IMR-90 (cell line): ENCODE results near the gene NPY2R. TPM values are rescaled to one million over a fixed set of nuclear protein-coding genes. Genes with fewer than 3 reads are reported as not detected.
A peak's percentile ranks its signal among the peaks of the same experiment; 100 is the strongest.

Source experiments
- ATAC-seq: fragments of 200-7000 bp; cut with Tn5 transposase; 2 replicates; pipeline ENCODE4 v1.9.1; 2020; ENCODE audit warnings: low read depth, mild to moderate bottlenecking, moderate library complexity
- BruUV-seq: library from RNA; stranded (reverse); fragments of 400-500 nt; replicated peaks from 2 replicates; lab custom pipeline; 2021; lab: Mats Ljungman, UMichigan
- CTCF ChIA-PET: fragments of 300-600 bp; formaldehyde crosslinking; extraction: SDS; loops from one replicate; lab custom pipeline; 2021; ENCODE audit warnings: antibody characterized with exemption; lab: Yijun Ruan, JAX
- POLR2A ChIA-PET: fragments of 300-600 bp; sonication (Branson Sonifier 250); formaldehyde crosslinking; loops from one replicate; lab custom pipeline; 2022; ENCODE audit warnings: antibody characterized with exemption; ENCODE audit not compliant: unreplicated experiment; lab: Charles Lee
- DNase-seq: peaks from one replicate; pipeline ENCODE4 v3.0.0; 2013
- H2AFZ ChIP-seq: replicated peaks from 2 replicates; pipeline ENCODE3; 2013; ENCODE audit warnings: low read length, mild to moderate bottlenecking; ENCODE audit not compliant: poor library complexity
- H2AK5ac ChIP-seq: 2 replicates; pipeline ENCODE4 v1.6.1; 2013; ENCODE audit warnings: low read depth, low read length, inconsistent platforms
- H2AK9ac ChIP-seq: replicated peaks from 2 replicates; pipeline ENCODE3; 2013; ENCODE audit warnings: mild to moderate bottlenecking, low read depth, low read length, moderate library complexity; ENCODE audit not compliant: poor library complexity
- H2BK120ac ChIP-seq: 2 replicates; pipeline ENCODE4 v1.6.1; 2013; ENCODE audit warnings: low read depth, low read length, inconsistent platforms
- H2BK15ac ChIP-seq: 3 replicates; pipeline ENCODE4 v1.6.1; 2013; ENCODE audit warnings: low read depth, low read length, inconsistent platforms
- H2BK20ac ChIP-seq: 2 replicates; pipeline ENCODE4 v1.6.1; 2013; ENCODE audit warnings: low read depth, mild to moderate bottlenecking, inconsistent platforms, low read length, moderate library complexity
- H2BK5ac ChIP-seq: 2 replicates; pipeline ENCODE4 v1.6.1; 2013; ENCODE audit warnings: mild to moderate bottlenecking, low read depth, low read length, inconsistent platforms; ENCODE audit not compliant: poor library complexity, severe bottlenecking
- H3K14ac ChIP-seq: replicated peaks from 2 replicates; pipeline ENCODE4 v1.6.1; 2013; ENCODE audit warnings: low read depth, low read length, inconsistent platforms
- H3K18ac ChIP-seq: 2 replicates; pipeline ENCODE4 v1.6.1; 2013; ENCODE audit warnings: low read depth, low read length, control low read depth
- H3K23ac ChIP-seq: 2 replicates; pipeline ENCODE4 v1.6.1; 2013; ENCODE audit warnings: low read depth, low read length, inconsistent platforms
- H3K27ac ChIP-seq: 2 replicates; pipeline ENCODE4 v1.5.1; 2013; ENCODE audit warnings: mild to moderate bottlenecking, control low read depth, low read length; ENCODE audit not compliant: insufficient read depth
- H3K27me3 ChIP-seq: 2 replicates; pipeline ENCODE4 v1.6.1; 2013; ENCODE audit warnings: low read length; ENCODE audit not compliant: control insufficient read depth, insufficient read depth
- H3K36me3 ChIP-seq: 2 replicates; pipeline ENCODE4 v1.6.1; 2013; ENCODE audit warnings: low read length, mixed read lengths; ENCODE audit not compliant: control insufficient read depth, insufficient read depth
- H3K4ac ChIP-seq: 2 replicates; pipeline ENCODE4 v1.6.1; 2013; ENCODE audit warnings: low read depth, low read length, inconsistent platforms
- H3K4me1 ChIP-seq: 2 replicates; pipeline ENCODE4 v1.6.1; 2013; ENCODE audit warnings: low read length, mixed read lengths; ENCODE audit not compliant: control insufficient read depth, insufficient read depth
- H3K4me2 ChIP-seq: 2 replicates; pipeline ENCODE4 v1.6.1; 2013; ENCODE audit warnings: low read depth, mild to moderate bottlenecking, control low read depth, low read length, moderate library complexity
- H3K4me3 ChIP-seq: 2 replicates; pipeline ENCODE4 v1.5.1; 2013; ENCODE audit warnings: low read depth, mild to moderate bottlenecking, control low read depth, low read length, moderate library complexity; ENCODE audit not compliant: insufficient read depth
- H3K56ac ChIP-seq: 2 replicates; pipeline ENCODE4 v1.6.1; 2013; ENCODE audit warnings: low read length, inconsistent platforms; ENCODE audit not compliant: insufficient read depth; ENCODE audit errors: extremely low read depth
- H3K79me1 ChIP-seq, 2 experiments: 2 replicates each; pipeline ENCODE4 v1.6.1; 2013; ENCODE audit warnings: low read length in 2 of 2, inconsistent platforms in 1 of 2, low read depth in 1 of 2
- H3K9ac ChIP-seq: 2 replicates; pipeline ENCODE4 v1.6.1; 2013; ENCODE audit warnings: low read depth, low read length, control low read depth
- H3K9me1 ChIP-seq: 2 replicates; pipeline ENCODE4 v1.6.1; 2013; ENCODE audit warnings: low read length, inconsistent platforms; ENCODE audit not compliant: insufficient read depth
- H3K9me3 ChIP-seq: 2 replicates; pipeline ENCODE4 v1.6.1; 2013; ENCODE audit warnings: low read length; ENCODE audit not compliant: control insufficient read depth, insufficient read depth
- H4K20me1 ChIP-seq: 2 replicates; pipeline ENCODE4 v1.6.1; 2013; ENCODE audit warnings: low read length, inconsistent platforms; ENCODE audit not compliant: insufficient read depth
- H4K5ac ChIP-seq: 2 replicates; pipeline ENCODE4 v1.6.1; 2013; ENCODE audit warnings: mild to moderate bottlenecking, low read depth, low read length, control low read depth
- H4K8ac ChIP-seq, 2 experiments: 2 replicates each; pipeline ENCODE4 v1.6.1; 2013; ENCODE audit warnings: low read depth in 2 of 2, low read length in 2 of 2, control low read depth in 1 of 2, inconsistent platforms in 1 of 2
- H4K91ac ChIP-seq: 2 replicates; pipeline ENCODE4 v1.6.1; 2013; ENCODE audit warnings: low read depth, low read length, inconsistent platforms; ENCODE audit not compliant: insufficient read depth
- CEBPB ChIP-seq: IDR thresholded peaks from 2 replicates; pipeline ENCODE4 v1.6.1; 2012; ENCODE audit warnings: low read depth, low read length, improper control_type of control experiment
- MAZ ChIP-seq: IDR thresholded peaks from 2 replicates; pipeline ENCODE4 v1.6.1; 2012; ENCODE audit warnings: low read depth, mild to moderate bottlenecking, low read length, improper control_type of control experiment, moderate library complexity, borderline replicate concordance
- WGBS, 2 experiments: methylation state at CpG; one replicate each; pipeline versions ENCODE4 v1.1.5 to v1.1.7; 2013; ENCODE audit warnings: missing lambda C conversion rate in 2 of 2; ENCODE audit not compliant: insufficient read length in 1 of 2; ENCODE audit errors: extremely low coverage in 2 of 2; 5-methylcytosine and 5-hydroxymethylcytosine counted together
- dilution Hi-C: fragments of 300-500 bp; cut with HindIII; formaldehyde crosslinking; loops from one replicate; pipeline ENCODE4 v1.14.3; 2018; ENCODE audit warnings: low sequenced_read_pairs; ENCODE audit not compliant: unreplicated experiment
- in situ Hi-C: fragments of 300-500 bp; cut with MboI; formaldehyde crosslinking; loops from 3 replicates; pipeline ENCODE4 v1.14.3; 2019; ENCODE audit warnings: low sequenced_read_pairs, inconsistent platforms, mixed read lengths
- intact Hi-C: fragments of 100-400 bp; cut with micrococcal nuclease; formaldehyde crosslinking; loops from 2 replicates; pipeline ENCODE4 v1.10.0; 2022
- polyA plus RNA-seq, 3 experiments: library from polyadenylated mRNA; depleted of rRNA; stranded (reverse); fragments of >200 nt; gene quantifications; 2 replicates each; pipeline ENCODE4 v1.2.3, GENCODE V29; 2012; ENCODE audit warnings: low replicate concordance in 1 of 3
- total RNA-seq: library from RNA; depleted of rRNA; stranded (reverse); fragments of >200 nt; gene quantifications from 2 replicates; pipeline ENCODE4 v1.2.3, GENCODE V29; 2012

The NPY2R gene
- total and polyA plus RNA-seq, 2 of the 4 experiments (the other 2 are of a cell fraction) = not detected

DNA sequence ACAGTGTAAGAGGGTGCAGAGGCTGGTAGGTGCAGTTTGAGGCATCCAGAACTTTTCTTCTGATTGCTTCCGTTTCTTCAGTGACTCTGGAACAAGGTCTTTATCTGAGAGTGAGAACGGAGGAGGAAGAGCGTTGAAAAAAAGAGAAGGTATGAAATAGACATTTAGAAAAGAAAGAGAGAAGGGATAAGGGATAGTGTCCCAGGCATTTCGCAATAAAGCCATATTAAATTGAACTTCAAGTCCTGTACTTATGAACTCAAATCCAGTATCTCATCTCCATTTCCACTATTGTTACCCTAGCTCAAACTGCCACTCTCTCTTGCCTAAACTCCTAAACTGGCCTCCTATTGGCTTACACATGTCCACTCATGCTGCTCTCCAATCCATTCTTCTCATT, 36.7 kb downstream of the NPY2R start:
- CTCF ChIA-PET = no interaction called here
- dilution Hi-C loops = no loop called here

More for the DNA sequence above, 36.7 kb downstream of the NPY2R start:
- no peak overlapping the region for H4K8ac ChIP-seq
- no TSS peak for BruUV-seq
- H2AK5ac ChIP-seq = no peak overlapping the region
- no peak overlapping the region for H2AK9ac ChIP-seq
- H3K23ac ChIP-seq = no peak overlapping the region
- H3K36me3 ChIP-seq = no peaks in the 10 kb centered on the region
- H3K27me3 ChIP-seq = no peaks in the 10 kb centered on the region
- H3K4me2 ChIP-seq = no peak overlapping the region
- H3K18ac ChIP-seq = no peak overlapping the region
- WGBS, 2 experiments = 100% methylated on average over 2 of the region's 4 CpGs; no CpG with 5 or more reads in 1 of the 2 experiments
- TF ChIP-seq MAZ = no peak
- TF ChIP-seq CEBPB = peak; percentile 42; the same call in 1 of the 2 replicates
- H3K9me1 ChIP-seq = no peaks in the 10 kb centered on the region
- ATAC-seq (no peak), DNase-seq (no peak)
- H3K4me3 ChIP-seq = no peak overlapping the region
- POLR2A ChIA-PET = no interaction called here
- in situ Hi-C loops = no loop called here
- H3K9ac ChIP-seq = no peak overlapping the region
- H4K5ac ChIP-seq = no peak overlapping the region
- H3K14ac ChIP-seq = no peak overlapping the region
- H3K56ac ChIP-seq = no peak overlapping the region
- H4K20me1 ChIP-seq = no peaks in the 10 kb centered on the region
- no peak overlapping the region for H2BK120ac ChIP-seq
- H2AFZ ChIP-seq = no peak overlapping the region
- no peaks in the 10 kb centered on the region for H3K79me1 ChIP-seq
- H3K9me3 ChIP-seq = no peaks in the 10 kb centered on the region
- no peak overlapping the region for H2BK15ac ChIP-seq
- no peak overlapping the region for H2BK5ac ChIP-seq
- no peak overlapping the region for H3K27ac ChIP-seq
- H2BK20ac ChIP-seq = no peak overlapping the region
- H3K4ac ChIP-seq = no peak overlapping the region
- H3K4me1 ChIP-seq = no peaks in the 10 kb centered on the region
- intact Hi-C loops = no loop called here
- no peak overlapping the region for H4K91ac ChIP-seq
